Activated CD4-positive, alpha-beta T cell treated with anti-CD3 and anti-CD28 coated beads, Interleukin-2, amount 10 ng/mL, durations not matched to agents 24 days and 14 days (primary cell): ENCODE measurements around the gene STX12. TPM values are rescaled to one million over a fixed set of nuclear protein-coding genes. Genes with fewer than 3 reads are reported as not detected.
"Not testable (repeated sequence)": the region's sequence is repeated elsewhere in the genome, so short reads cannot be mapped to it uniquely, and the experiment has no call there.

Source experiments
- DNase-seq: peaks from one replicate; pipeline ENCODE4 v3.0.0; 2022
- H3K27ac Mint-ChIP-seq: one replicate; pipeline ENCODE4 v1.8.0; 2022; ENCODE audit warnings: mild to moderate bottlenecking, mixed read lengths
- H3K27me3 Mint-ChIP-seq: one replicate; pipeline ENCODE4 v1.8.0; 2022; ENCODE audit warnings: mixed read lengths
- H3K36me3 Mint-ChIP-seq: one replicate; pipeline ENCODE4 v1.8.0; 2022; ENCODE audit warnings: low read depth, mild to moderate bottlenecking, mixed read lengths
- H3K4me1 Mint-ChIP-seq: one replicate; pipeline ENCODE4 v1.8.0; 2021; ENCODE audit warnings: mixed read lengths
- H3K4me3 Mint-ChIP-seq: one replicate; pipeline ENCODE4 v1.8.0; 2022; ENCODE audit warnings: mild to moderate bottlenecking, moderate library complexity, mixed read lengths
- H3K9me3 Mint-ChIP-seq: one replicate; pipeline ENCODE4 v1.8.0; 2021; ENCODE audit warnings: mixed read lengths
- intact Hi-C: fragments of 100-400 bp; cut with micrococcal nuclease; formaldehyde crosslinking; loops from one replicate; pipeline ENCODE4 v1.15.1; 2023
- total RNA-seq: library from RNA; stranded (reverse); gene quantifications from 2 replicates; pipeline ENCODE4 v1.2.3, GENCODE V29; 2022

STX12 gene
- total RNA-seq, 1 donor from 2014 or later: 28.8 TPM

DNA sequence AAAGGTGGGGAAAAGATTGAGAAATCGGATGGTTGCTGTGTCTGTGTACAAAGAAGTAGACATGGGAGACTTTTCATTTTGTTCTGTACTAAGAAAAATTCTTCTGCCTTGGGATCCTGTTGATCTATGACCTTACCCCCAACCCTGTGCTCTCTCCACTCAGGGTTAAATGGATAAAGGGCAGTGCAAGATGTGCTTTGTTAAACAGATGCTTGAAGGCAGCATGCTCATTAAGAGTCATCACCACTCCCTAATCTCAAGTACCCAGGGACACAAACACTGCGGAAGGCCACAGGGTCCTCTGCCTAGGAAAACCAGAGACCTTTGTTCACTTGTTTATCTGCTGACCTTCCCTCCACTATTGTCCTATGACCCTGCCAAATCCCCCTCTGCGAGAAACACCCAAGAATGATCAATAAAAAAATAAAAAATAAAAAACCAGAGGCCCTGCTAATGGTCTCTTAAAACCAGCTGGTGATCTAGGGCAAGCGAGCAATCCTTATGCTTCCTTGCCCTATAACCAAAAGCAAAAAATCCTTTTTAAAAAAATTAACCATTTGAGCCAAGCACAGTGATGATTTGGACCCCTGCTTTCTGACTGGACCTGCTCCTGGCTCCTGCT, 56.4 kb downstream of the STX12 start:
- H3K9me3 Mint-ChIP-seq, intact Hi-C loops, DNase-seq, H3K27ac Mint-ChIP-seq, H3K27me3 Mint-ChIP-seq: not testable (repeated sequence)
- peaks cover 20% of the 10 kb centered on the region for H3K4me1 Mint-ChIP-seq
- peak overlapping the region; percentile 95 for H3K4me3 Mint-ChIP-seq
- peaks cover 15% of the 10 kb centered on the region for H3K36me3 Mint-ChIP-seq

DNA sequence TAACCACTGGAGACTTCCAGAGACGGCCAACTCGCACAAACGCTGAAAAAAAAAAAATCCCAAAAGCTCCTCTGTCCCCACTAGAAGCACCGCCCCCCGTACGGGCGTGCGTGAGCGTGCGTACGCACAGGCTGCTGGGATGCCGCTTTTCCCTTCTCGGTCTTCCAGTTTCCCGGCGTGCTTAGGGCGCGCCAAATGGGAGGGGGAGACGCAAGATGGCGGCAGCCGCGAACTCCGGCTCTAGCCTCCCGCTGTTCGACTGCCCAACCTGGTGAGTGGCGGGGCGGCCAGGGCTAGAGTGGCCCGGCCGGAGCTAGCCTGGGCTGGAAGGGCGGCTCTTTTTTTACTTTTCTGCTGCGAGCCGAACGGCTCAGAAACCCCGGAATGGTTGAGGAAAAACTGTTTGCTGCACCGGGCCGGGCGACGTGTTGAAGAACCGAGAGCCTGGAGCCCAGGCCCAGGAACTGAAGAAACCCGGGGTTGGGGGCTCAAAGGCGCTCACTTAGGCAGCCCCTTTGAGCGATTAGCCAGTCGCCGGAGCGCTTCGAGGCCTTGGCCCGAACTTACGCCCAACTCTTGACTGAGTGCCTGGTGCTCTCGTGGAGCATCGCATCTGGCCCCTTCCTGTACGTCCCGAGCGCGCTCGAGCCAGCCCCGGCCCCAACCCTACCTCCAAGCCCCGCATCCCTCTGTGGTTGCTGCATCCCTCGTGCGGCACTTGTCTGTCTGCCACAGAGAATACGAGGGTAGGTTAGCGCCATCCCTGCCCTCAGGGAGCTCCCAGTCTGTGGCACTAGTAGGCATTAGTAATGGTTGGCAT, 57.8 kb downstream of the STX12 start, which contains the start of gene PPP1R8:
PPP1R8 (plus strand) TSS at position 162 of the 820 bp plus-strand sequence; CDS start at position 216, 54 bp downstream.
- intact Hi-C loops: loop anchor here (2.0 kb wide), 3 partner anchors 58 to 162 kb away; partner anchors contain the start of genes FAM76A and STX12
- peaks cover 22% of the 10 kb centered on the region for H3K4me1 Mint-ChIP-seq
- DNase-seq: peak; percentile 97
- peak within 1 kb of the TSS; percentile 95 for H3K4me3 Mint-ChIP-seq
- no peaks in the 10 kb centered on the region for H3K27me3 Mint-ChIP-seq
- H3K27ac Mint-ChIP-seq: peak within 1 kb of the TSS; percentile 90
- no peaks in the 10 kb centered on the region for H3K9me3 Mint-ChIP-seq
- H3K36me3 Mint-ChIP-seq: peaks cover 24% of the 10 kb centered on the region

DNA sequence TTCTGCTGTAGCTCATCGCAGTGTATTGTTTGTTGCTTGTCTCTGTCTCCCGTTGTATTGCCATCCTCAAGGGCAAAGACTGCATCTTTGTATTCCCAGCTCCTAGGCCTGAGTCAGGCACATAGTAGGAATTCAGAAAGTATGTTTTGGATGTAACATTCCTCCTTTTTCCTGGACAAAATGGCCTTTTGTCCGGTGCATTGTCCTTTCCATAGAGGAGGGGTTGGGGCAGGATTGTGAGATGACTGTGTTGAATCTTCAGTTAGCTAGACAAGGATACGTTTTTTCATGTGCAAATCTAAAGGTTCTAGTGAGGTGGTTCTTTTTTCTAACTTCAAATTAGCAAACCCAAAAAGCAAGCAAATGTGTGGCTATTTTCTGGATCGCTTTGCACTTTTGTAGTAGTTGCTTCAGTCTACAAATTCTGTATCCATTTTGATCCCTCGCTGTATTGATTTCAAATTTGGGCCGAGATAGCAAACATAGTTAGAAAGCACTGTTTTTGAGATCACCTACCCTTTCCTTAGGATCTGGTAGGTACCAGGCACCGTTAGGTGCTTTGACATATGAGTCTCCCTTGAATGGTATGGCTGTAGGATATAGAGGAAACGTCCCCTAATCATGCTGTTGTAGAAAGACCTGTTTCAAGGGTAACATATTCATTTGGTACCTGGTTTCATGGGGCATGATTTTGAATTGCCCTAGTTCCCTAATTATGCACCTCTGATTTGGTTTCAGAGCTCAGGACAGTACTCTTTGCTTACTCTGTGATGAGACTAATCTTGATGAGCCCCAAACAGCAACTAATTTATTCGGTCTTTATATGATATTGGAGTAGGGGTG, 58.8 kb downstream of the STX12 start:
- Mint-ChIP-seq H3K4me3 (peak overlapping the region; percentile 95), H3K4me1 (peaks cover 24% of the 10 kb centered on the region), H3K9me3 (no peaks in the 10 kb centered on the region), H3K27me3 (no peaks in the 10 kb centered on the region), H3K36me3 (peaks cover 28% of the 10 kb centered on the region), H3K27ac (peak overlapping the region; percentile 73)
- intact Hi-C loops: loop anchor here (2.0 kb wide), 3 partner anchors 59 to 163 kb away; partner anchors contain the start of genes FAM76A and STX12
- DNase-seq: no peak

DNA sequence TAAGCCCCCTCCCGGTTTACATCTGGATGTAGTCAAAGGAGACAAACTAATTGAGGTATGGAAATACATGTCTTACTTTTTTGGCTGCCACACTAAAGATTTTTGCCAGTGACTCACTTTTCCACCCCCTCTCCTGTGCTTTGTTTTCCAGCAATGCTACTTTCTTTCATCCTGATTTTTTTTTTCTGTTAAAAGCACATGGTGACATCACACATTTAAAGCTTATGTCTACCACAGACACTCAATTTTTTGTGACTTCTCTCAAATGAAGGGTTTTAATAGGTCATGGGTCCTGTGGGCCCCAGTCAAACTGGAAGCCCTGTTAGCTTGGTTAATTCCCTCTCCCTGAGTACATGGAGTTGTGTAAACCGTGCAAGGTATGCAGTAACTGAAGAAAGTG, 59.7 kb downstream of the STX12 start:
- Mint-ChIP-seq H3K4me1 (peaks cover 24% of the 10 kb centered on the region), H3K9me3 (no peaks in the 10 kb centered on the region), H3K27me3 (no peaks in the 10 kb centered on the region), H3K27ac (peak overlapping the region; percentile 29), H3K4me3 (peak overlapping the region; percentile 95), H3K36me3 (peaks cover 29% of the 10 kb centered on the region)
- DNase-seq: no peak
- intact Hi-C loops: no loop called here

DNA sequence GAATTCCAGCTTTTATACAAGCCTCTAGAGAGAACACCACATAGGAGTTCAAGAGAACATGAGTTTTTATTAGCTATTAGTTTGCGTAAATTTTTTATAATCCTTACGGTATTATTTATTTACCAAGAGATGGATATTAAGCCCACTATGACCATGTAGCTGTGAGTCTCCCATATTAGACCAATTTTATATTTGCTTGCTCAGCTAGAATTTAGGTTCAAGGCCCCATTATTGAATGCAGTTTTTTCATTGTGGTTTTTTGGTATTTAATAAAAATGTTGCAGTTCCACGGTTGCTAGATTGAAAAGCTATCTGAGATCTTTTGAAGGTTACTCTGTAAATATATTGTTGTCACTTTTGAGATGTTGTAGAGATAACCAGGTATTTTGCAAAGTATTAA, 60.5 kb downstream of the STX12 start:
- intact Hi-C loops: no loop called here
- H3K36me3 Mint-ChIP-seq: peaks cover 29% of the 10 kb centered on the region
- peaks cover 24% of the 10 kb centered on the region for H3K4me1 Mint-ChIP-seq
- no peak overlapping the region for H3K4me3 Mint-ChIP-seq
- no peaks in the 10 kb centered on the region for H3K27me3 Mint-ChIP-seq
- DNase-seq: no peak
- H3K27ac Mint-ChIP-seq: no peak overlapping the region
- no peaks in the 10 kb centered on the region for H3K9me3 Mint-ChIP-seq

DNA sequence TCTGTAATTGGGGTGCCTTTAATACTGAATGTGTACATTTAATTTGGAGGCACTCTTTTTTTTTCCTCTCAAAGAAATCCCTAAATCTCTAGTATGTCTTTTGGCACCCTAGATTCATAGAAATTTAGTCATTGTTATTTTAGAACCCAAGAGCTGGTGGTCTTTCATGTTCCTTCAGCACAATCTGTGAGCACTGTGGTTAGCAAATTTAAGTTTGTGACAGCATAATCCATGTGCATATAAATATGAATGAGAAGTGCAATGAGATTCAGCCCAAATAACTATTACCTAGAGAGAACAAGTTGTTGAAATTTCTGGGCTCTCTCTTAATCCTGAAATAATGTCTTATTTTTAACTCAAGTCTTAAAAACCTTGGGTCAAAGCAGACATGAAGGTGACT, 62.0 kb downstream of the STX12 start:
- no peak for DNase-seq
- Mint-ChIP-seq H3K27ac (no peak overlapping the region), H3K36me3 (peaks cover 34% of the 10 kb centered on the region), H3K4me3 (no peak overlapping the region), H3K27me3 (no peaks in the 10 kb centered on the region), H3K4me1 (peaks cover 26% of the 10 kb centered on the region), H3K9me3 (no peaks in the 10 kb centered on the region)
- intact Hi-C loops: no loop called here

DNA sequence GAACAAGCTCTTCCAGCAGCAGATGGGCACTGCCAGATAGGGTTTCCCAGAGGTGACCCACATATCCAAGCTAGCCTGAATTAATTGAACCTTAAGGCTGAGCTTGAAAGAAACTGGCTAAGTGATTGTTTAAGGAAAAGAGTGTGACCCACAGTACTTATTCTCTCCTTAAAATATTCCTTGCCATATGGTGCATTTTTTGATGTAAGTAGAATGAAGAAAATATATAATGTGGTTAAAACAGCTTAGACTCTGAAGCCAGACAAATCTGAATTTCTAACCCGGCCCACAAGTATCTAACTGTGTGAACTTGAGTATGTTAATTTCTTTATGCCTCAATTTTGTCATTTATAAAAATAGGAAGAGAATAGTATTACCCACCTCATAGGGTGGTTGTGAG, 62.5 kb downstream of the STX12 start:
- H3K9me3 Mint-ChIP-seq: no peaks in the 10 kb centered on the region
- H3K36me3 Mint-ChIP-seq: peaks cover 39% of the 10 kb centered on the region
- intact Hi-C loops: no loop called here
- no peak for DNase-seq
- H3K27me3 Mint-ChIP-seq: no peaks in the 10 kb centered on the region
- no peak overlapping the region for H3K4me3 Mint-ChIP-seq
- peaks cover 26% of the 10 kb centered on the region for H3K4me1 Mint-ChIP-seq
- H3K27ac Mint-ChIP-seq: no peak overlapping the region

DNA sequence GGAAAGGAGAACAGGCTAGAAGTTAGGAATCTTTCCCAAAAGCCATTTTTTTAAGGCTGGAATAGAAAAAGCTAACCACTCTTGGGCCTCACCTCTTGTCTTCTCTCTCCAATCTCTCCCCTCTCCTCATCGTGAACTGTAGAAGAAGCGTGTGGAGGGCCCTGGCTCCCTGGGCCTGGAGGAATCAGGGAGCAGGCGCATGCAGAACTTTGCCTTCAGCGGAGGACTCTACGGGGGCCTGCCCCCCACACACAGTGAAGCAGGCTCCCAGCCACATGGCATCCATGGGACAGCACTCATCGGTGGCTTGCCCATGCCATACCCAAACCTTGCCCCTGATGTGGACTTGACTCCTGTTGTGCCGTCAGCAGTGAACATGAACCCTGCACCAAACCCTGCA, 76.9 kb downstream of the STX12 start:
- H3K4me1 Mint-ChIP-seq: no peaks in the 10 kb centered on the region
- intact Hi-C loops: no loop called here
- H3K9me3 Mint-ChIP-seq: no peaks in the 10 kb centered on the region
- DNase-seq: no peak
- peaks cover 48% of the 10 kb centered on the region for H3K36me3 Mint-ChIP-seq
- H3K27ac Mint-ChIP-seq: no peak overlapping the region
- no peak overlapping the region for H3K4me3 Mint-ChIP-seq
- H3K27me3 Mint-ChIP-seq: no peaks in the 10 kb centered on the region

DNA sequence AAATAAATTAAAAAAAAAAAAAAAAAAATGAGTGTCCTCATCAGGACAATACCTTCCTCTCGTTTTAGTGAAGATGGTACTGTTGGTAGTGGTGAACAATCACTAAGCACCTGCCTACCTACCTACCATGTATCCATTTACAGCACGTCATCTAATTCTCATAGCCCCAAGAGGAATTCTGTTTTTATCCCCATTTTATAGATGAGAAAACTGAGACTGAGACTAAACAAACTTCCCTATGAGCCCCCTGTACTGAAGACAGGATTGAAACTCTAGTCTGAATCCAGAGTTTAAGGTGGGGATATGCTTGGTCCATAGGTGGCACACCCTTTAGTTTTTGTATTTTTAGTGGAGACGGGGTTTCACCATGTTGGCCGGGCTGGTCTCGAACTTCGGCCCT, 82.1 kb downstream of the STX12 start:
- Mint-ChIP-seq H3K27ac (no peak overlapping the region), H3K36me3 (peaks cover 17% of the 10 kb centered on the region), H3K9me3 (no peaks in the 10 kb centered on the region), H3K27me3 (no peaks in the 10 kb centered on the region), H3K4me3 (no peak overlapping the region), H3K4me1 (peaks cover 9% of the 10 kb centered on the region)
- no peak for DNase-seq
- intact Hi-C loops: loop anchor here (5.0 kb wide), 1 partner anchor 102 kb away; the partner anchor contains the start of gene XKR8

DNA sequence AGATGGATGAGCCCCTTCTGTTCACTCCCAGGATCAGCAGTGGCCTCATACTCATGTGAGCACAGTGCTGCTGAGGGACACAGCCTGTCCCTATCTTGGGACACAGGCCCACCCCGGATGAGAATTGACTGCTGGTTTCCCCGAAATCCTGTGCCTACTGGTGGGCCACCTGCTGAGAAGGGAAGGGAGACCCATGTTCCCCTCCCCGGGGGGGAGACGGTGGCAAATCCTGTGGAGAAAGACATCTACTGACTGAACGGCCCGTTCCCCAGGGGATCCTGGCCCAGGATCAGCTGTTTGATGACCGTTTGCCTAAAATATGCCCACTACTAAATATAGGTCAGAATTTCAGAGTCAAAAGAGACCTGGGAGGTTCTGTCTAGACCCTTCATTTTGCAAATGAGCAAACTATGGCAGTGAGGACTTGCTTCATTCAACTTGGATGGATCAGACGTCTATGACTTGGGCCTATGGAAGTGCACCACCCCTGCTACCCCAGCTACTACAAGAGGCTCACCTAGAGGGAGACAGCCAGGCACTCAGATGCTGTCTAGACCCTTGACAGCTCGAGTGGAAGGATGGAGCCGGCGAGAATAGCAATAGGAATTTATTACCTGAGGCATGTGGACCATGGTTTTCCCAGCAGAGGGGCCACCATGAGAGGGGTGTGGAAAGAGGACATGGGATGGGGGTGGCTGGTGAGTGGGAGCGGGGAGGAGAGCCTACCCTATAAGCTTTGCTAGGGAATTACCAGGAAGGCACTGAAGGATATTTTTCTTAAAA, 83.7 kb downstream of the STX12 start:
- Mint-ChIP-seq H3K4me1 (peaks cover 9% of the 10 kb centered on the region), H3K4me3 (no peak overlapping the region), H3K36me3 (peaks cover 3% of the 10 kb centered on the region), H3K9me3 (no peaks in the 10 kb centered on the region), H3K27me3 (no peaks in the 10 kb centered on the region), H3K27ac (no peak overlapping the region)
- intact Hi-C loops: loop anchor here (5.0 kb wide), 1 partner anchor 101 kb away; the partner anchor contains the start of gene XKR8
- no peak for DNase-seq

DNA sequence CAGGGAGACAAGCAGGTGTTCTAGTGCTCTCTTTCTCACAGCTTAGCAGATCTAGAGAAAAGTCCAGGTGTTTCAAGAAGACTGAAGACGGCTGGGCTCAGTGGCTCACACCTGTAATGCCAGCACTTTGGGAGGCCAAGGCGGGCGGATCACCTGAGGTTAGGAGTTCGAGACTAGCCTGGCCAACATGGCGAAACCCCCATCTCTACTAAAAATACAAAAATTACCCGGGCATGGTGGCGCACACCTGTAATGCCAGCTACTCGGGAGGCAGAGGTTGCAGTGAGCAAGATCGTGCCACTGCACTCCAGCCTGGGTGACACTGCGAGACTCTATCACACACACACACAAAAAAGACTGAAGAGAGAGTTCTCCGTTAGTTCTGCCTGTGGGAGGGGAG, 84.5 kb downstream of the STX12 start:
- not testable (repeated sequence) for DNase-seq, H3K36me3 Mint-ChIP-seq, H3K4me3 Mint-ChIP-seq, H3K27ac Mint-ChIP-seq, H3K9me3 Mint-ChIP-seq, H3K27me3 Mint-ChIP-seq
- intact Hi-C loops: loop anchor here (5.0 kb wide), 1 partner anchor 100 kb away; the partner anchor contains the start of gene XKR8
- peaks cover 10% of the 10 kb centered on the region for H3K4me1 Mint-ChIP-seq

DNA sequence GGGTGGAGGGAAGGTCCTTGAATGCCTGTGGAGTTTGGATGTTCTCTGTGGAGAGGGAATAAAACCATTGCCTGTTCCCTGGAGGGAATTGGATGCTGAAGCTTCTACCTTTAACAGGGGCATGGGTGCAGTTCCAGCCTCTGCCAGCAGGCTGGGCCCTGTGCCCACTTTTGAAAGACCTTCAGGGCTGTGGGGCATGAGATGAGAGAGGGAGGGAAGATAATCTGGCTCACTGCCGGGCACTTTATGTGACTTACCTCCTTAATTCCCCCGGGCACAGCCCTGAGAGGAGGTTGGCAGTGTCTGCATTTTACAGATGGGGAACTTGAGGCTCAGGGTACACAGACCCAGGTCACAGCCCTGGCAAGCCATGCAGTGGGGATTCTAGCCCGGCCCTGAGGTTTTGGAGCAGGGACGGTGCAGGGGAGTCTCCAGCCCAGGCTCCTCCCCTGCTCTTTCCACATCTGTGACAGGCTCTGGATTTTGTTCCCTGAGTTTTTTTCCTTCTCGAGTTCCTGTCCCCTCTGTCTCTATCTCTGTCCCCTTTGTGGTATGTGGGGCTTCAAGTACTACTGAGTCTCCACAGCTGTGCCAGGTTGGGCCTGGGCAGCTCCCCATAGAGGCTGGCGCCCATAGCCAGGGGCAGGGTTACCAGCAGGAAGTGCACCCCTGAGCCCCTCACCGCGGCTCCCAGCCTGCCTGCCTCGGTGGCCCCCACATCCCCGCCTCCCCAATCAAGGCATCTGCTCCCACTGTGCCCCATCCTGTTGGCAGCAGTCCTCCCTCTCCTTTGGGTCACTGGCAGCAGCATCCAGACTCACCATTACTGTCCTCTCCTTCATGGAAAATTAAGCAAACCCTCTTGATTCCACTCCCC, 85.3 kb downstream of the STX12 start:
- H3K27me3 Mint-ChIP-seq: no peaks in the 10 kb centered on the region
- H3K4me1 Mint-ChIP-seq: peaks cover 17% of the 10 kb centered on the region
- H3K4me3 Mint-ChIP-seq: no peak overlapping the region
- no peak overlapping the region for H3K27ac Mint-ChIP-seq
- peak; percentile 96 for DNase-seq
- H3K36me3 Mint-ChIP-seq: no peaks in the 10 kb centered on the region
- no peaks in the 10 kb centered on the region for H3K9me3 Mint-ChIP-seq
- intact Hi-C loops: loop anchor here (1.0 to 5.0 kb wide), 4 partner anchors 33 to 350 kb away; partner anchors contain the start of gene XKR8
